ENCODE results near the gene GRM5.
"Not testable (repeated sequence)": the region's sequence is repeated elsewhere in the genome, so short reads cannot be mapped to it uniquely, and the experiment has no call there.

Gene GRM5

GRCh38 chr11:89065651-89066201 lies at the start of gene GRM5:
GRM5 (minus strand) TSS chr11:89065982; CDS start chr11:89047872, 18,110 bp downstream.
- not testable (repeated sequence) for DNase-seq

DNA sequence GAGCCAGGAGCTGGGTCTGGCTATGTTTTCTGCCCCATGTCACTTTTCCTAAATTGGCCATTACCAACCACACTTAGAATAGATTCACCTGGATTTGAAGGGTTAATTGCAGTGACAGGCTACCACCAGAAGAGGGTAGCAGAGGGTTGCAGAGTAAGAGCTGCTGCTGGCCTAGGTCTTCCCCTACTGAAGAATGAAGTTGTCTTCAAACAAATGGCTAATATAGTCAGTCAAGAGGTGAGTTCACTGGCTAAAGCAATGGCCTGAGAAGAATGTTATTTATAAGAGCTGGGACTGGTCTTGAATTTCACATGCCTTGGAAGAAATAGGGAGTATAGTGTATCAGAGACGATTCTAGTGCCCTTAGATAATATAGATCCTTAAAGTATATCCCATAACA lies 32.2 kb upstream of the GRM5 start:
- DNase-seq = peak; percentile 5

DNA sequence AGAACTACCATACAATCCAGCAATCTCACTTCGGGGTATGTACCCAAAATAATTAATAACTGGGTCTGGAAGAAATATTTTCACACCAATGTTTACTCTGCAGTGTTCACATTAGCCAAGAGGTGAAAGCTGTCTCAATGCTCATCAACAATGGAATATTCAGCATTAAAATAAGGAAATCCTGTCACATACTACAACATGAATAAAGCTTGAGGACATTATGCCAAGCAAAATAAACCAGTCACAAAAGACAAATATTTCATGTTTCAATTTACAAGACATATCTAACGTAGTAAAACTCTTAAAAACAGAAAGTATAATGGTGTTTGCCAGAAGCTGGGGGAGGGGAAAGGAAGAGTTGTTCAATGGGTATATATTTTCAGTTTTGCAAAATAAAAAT lies 28.0 kb upstream of the GRM5 start:
- DNase-seq = not testable (repeated sequence)

GRCh38 chr11:89084951-89085350 lies 19.2 kb upstream of the GRM5 start:
- not testable (repeated sequence) for DNase-seq

- DNase-seq = not testable (repeated sequence)
These were observed 5.1 kb upstream of the GRM5 start for GRCh38 chr11:89070911-89071310.

GRCh38 chr11:89067264-89067663 lies 1.5 kb upstream of the GRM5 start:
- no peak for DNase-seq

DNA sequence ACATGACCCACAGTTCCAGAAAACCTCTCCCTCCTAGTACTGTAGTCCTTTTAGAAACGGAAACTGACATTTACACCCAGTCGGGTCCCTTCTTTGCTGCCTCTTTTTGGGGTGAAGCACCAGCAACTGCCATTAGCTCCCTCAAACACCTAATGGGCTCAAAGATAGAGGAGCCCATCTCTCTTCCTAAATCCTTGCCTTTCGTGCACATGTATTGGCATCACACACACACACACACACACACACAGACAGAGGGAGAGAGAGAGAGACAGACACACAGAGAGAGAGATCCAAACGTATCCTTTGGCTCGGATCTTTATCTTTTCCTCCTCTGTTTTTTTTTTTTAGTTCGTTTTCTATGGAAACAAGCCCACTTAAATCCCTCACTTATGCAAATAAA lies 716 bp downstream of the GRM5 start:
- no peak for DNase-seq

DNA sequence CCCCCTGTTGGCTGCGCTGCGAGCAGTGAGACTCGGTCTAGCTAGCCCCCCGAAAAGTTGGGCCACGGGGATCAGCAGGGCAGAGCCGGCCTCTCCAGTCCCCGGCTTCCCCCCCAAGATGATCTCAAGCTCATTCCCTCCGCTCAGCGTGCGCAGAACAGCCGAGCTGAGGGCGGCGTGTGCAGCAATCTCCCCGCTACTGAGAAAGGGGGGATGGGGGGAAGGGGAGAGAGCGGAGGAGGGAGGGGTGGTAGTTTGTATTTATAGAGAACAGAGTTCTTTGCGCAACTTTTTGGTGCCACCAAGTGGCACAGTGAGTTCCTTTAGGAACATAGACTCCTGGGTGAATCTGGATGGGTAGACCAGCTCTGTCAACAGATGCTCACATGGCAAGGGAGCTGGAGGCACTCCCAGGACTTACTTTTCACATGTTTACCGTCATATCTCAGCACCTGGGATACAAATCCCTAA lies 2.3 kb downstream of the GRM5 start:
- not testable (repeated sequence) for DNase-seq

DNA sequence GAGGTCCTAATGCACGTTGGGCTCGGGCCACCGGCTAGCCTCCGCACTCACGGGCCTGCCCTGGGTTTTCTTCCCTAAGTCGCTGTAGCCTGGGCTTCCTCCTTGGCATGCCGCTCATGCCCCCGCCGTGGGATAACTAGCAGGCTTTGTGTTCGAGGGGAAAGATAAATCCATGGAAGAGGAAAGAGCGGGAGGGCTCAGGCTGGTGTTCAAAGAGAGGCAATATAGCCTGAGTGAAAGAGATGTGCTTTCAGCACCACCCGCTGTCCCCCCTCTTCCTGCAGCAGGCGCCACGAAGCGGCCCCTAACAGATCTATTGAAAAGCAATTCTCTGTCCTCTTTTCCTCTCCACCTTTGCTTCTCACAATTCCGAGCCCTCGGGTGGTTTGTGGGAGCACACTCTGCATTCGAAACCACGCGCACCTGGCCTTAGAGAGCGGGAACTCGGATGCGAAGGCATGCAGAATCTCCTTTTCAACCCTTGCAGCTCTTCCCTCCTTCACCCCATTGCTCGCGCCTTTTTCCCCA lies 2.9 kb downstream of the GRM5 start:
- not testable (repeated sequence) for DNase-seq

GRCh38 chr11:89061839-89062238 lies 3.9 kb downstream of the GRM5 start:
- not testable (repeated sequence) for DNase-seq

GRCh38 chr11:89057406-89057805 lies 8.4 kb downstream of the GRM5 start:
- not testable (repeated sequence) for DNase-seq

DNA sequence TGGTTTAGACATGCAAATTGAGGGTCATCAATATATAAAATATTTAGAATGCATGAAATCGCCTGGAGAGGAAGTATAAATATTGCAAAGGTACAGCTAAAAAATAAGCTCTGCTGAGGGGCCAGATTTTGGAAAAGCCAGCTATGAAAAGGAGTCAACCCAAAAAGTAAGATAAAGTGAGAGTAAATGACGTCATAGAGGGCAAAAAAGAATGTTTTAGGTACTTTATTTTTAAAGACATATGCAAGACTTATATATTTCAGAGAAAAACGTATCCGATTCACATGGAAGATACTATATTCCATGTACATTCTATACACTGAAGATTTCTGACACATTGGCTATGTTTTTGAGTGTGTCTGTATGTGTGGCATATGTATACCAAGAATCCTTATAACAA lies 13.6 kb downstream of the GRM5 start:
- no peak for DNase-seq

DNA sequence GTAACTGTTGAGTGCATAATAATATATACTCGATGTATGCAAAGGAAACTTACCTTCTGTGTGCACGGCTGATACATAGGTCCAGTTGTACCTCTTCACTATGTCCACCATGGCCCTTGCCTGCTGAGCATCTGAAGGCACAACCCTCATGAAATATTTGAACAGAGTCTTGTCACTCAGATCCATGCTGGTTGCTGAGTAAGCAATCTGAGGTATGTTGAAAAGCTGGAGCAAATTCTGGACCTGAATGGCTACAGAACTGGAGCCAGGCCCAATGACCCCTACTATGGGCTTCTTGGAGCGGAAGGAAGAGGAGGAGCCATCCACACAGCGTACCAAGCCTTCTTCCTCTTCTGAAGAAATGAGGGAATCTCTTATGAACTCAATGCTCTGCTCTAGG lies 18.6 kb downstream of the GRM5 start:
- not testable (repeated sequence) for DNase-seq

DNA sequence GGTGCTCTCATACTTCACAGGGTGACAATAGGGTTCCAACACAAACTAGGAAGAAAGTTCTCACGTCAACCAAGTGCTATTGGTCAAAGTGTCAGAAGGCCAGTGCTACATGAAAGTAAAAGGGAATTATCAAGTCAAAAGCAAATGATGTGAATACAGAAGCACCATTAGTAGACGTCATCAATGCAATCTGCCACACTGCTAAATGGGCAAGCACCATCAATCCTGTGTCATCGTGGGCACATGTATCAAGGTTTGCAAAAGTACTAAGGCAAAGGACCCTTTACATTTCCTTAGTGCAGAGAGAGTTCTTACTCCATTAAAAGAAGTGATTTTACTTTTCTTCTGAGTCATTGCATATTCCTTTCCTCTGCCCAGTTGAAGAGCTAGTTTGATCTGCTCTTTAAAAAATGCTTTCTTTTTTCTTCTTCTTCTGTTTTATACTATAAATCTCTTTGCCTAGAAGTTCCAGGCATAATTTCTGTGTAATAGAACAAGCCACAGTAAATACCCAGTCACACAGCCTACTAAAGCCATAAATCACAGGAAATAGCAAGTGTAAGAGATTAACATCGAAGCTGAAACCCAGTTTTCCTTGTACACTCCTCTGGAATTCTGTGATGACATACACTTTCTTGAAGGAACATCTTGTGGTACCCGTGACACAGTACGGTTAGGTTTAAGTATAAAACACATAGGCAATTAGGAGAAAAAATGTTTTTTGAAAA lies 21.8 kb downstream of the GRM5 start:
- DNase-seq = not testable (repeated sequence)

DNA sequence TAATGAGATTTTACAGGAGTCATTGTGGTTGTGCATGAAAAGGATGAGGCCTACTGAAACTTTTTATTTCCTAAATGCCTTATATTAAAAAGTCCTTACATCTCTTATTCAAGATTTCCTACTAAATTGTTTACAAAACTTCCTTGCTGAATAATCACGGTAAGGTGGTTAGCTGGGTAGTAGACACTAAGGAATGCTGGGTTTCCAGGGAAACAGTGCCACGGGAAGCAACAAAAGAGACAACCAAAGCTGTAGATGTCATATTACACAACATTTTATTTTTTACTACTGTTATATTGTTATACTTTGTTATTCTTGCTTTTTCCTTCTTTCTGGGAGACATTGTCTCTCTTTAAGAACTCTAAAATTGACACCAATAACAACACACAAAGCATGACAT lies 36.1 kb downstream of the GRM5 start:
- DNase-seq = not testable (repeated sequence)

- no peak for DNase-seq
These were observed 44.4 kb downstream of the GRM5 start for GRCh38 chr11:89021339-89021738.

DNA sequence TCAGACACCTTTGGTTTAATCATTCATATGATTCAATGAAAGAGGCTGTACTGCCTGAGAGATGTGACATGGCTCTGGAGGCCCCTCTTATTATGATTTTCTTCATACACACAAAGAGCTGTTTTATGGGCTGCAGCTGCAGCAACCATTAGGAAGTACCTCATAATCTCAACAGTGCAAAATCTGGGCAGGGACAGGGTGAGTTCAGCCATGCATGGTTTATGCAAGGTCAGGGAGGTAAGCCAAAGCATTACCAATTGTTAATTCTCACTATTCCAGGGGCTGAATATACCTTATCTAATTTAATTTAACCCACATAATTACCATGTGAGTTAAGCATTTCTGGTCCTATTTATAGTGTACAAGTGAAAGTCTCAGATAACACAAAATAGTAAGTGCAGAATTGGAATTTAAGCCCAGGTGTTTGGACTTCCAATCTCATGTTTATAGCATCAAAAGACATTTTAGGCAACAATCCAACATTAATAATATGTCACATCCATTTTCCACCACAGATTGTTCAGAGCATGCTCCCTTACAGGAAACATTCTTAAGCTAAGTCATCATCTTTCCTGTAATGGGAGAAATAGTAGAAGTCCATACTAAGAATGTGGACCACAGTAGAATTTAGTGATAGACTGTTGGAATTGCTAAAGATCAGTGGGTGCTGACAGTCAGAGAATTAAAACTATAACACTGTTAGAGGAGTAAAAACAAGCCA lies 45.8 kb downstream of the GRM5 start:
- not testable (repeated sequence) for DNase-seq

GRCh38 chr11:89016214-89016613 lies 49.6 kb downstream of the GRM5 start:
- no peak for DNase-seq

DNA sequence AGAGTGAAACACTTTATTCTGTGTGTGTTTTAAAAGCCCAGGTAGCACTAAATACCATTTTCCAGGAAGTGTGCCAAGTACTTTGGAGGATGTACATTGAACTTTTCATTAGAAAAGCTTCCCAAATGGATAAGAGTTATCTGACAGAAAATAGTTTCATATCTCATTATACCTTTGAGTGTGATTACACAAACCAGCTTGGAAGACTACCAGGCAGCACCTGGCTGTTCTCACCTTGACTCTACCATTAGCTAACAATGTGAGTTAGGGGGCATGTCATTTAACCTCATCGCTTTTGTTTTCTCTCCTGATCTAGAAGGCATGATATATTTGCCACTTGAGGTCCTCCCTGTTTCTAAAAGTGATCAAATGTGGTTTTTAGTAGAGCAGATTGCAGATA lies 50.2 kb downstream of the GRM5 start:
- DNase-seq = no peak

DNA sequence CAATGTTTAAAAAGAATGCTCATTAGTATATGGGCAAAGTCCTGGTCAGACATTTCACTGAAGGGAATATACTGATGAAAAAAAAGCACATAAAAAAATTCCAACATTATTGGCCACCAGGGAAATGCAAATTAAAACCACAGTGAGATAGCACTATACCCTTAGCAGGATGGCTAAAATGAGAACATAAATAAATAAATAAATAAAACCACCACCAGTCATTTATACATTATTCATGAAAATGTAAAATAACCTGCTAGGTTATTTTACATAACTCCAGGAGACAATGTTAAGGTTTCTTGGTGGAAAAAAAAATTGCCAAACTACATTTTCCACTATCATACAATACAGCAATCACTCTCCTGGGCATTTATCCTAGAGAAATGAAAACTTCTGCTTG lies 64.9 kb downstream of the GRM5 start:
- DNase-seq = not testable (repeated sequence)

GRCh38 chr11:88979641-88980040 lies 86.1 kb downstream of the GRM5 start:
- no peak for DNase-seq

GRCh38 chr11:88978992-88979391 lies 86.8 kb downstream of the GRM5 start:
- DNase-seq = not testable (repeated sequence)

- not testable (repeated sequence) for DNase-seq
These were observed 90.3 kb downstream of the GRM5 start for GRCh38 chr11:88975441-88975840.

GRCh38 chr11:88972210-88972609 lies 93.6 kb downstream of the GRM5 start:
- no peak for DNase-seq
